A549 (cell line): ENCODE results near the gene ZNF860. TPM values are rescaled to one million over a fixed set of nuclear protein-coding genes. Genes with fewer than 3 reads are reported as not detected.

Experiments
- ATAC-seq, 2 experiments: fragments of 200-7000 bp in 1 of 2; fragments of >200 bp in 1 of 2; cut with Nextera tagmentation in 1 of 2; cut with Tn5 transposase in 1 of 2; 3 replicates each; pipeline versions ENCODE4 v1.8.0 to v1.9.1; 2018 to 2020; ENCODE audit warnings: mild to moderate bottlenecking in 1 of 2, moderate library complexity in 1 of 2
- CTCF ChIA-PET: fragments of 300-600 bp; sonication (Branson Sonifier 250); formaldehyde crosslinking; extraction: SDS; loops from one replicate; lab custom pipeline; 2021; ENCODE audit warnings: antibody characterized with exemption, inconsistent platforms; lab: Yijun Ruan, JAX
- POLR2A ChIA-PET: fragments of 350-600 bp; formaldehyde crosslinking; extraction: SDS; loops from one replicate; lab custom pipeline; 2021; ENCODE audit warnings: antibody characterized with exemption, inconsistent platforms; lab: Yijun Ruan, JAX
- DNase-seq, 2 experiments: peaks; one replicate each; pipeline versions ENCODE4 v3.0.0 to v3.0.0-alpha.2; 2011 to 2016; ENCODE audit warnings: low read depth in 1 of 2, low spot score in 1 of 2
- FAIRE-seq: peaks from 2 replicates; lab custom pipeline; 2011; peaks lifted over from hg19 to GRCh38; lab: Jason Lieb, UNC
- H3K27ac ChIP-seq, 2 experiments: fragments of >200 bp; sonication (Bioruptor Twin); formaldehyde crosslinking; 3 replicates each; pipeline ENCODE4 v1.5.1; 2016 to 2017
- H3K4me1 ChIP-seq: fragments of >200 bp; sonication (Bioruptor Twin); formaldehyde crosslinking; 3 replicates; pipeline ENCODE4 v1.6.1; 2016
- H3K4me2 ChIP-seq: fragments of >200 bp; sonication (Bioruptor Twin); formaldehyde crosslinking; 3 replicates; pipeline ENCODE4 v1.6.1; 2016
- H3K4me3 ChIP-seq: fragments of >200 bp; sonication (Bioruptor Twin); formaldehyde crosslinking; 3 replicates; pipeline ENCODE4 v1.5.1; 2016
- H3K9me3 ChIP-seq: fragments of >200 bp; sonication (Bioruptor Twin); formaldehyde crosslinking; 3 replicates; pipeline ENCODE4 v1.6.1; 2016
- ATOH8 ChIP-seq: fragments of 250-450 bp; sonication (Bioruptor Pico); IDR thresholded peaks from 2 replicates; pipeline ENCODE4 v1.5.0; 2020; ENCODE audit warnings: low read depth, mild to moderate bottlenecking, moderate library complexity
- CBX2 ChIP-seq: fragments of 200-600 bp; sonication (generic); IDR thresholded peaks from 2 replicates; pipeline ENCODE4 v1.6.1; 2016; ENCODE audit warnings: low read depth, mild to moderate bottlenecking, borderline replicate concordance
- CEBPB ChIP-seq, 2 experiments: fragments of >200 bp in 1 of 2; sonication (Bioruptor Twin) in 1 of 2; formaldehyde crosslinking in 1 of 2; IDR thresholded peaks; 2 replicates each; pipeline ENCODE4 v1.6.1; 2012 to 2016
- CHD2 ChIP-seq: fragments of 150-350 bp; IDR thresholded peaks from 2 replicates; pipeline ENCODE4 v1.6.1; 2014; ENCODE audit warnings: low read length; ENCODE audit not compliant: partially characterized antibody
- E2F6 ChIP-seq: IDR thresholded peaks from 2 replicates; pipeline ENCODE4 v1.6.1; 2012; ENCODE audit warnings: low read depth, borderline replicate concordance
- EHF ChIP-seq: fragments of 250-450 bp; sonication (Bioruptor Pico); IDR thresholded peaks from 2 replicates; pipeline ENCODE4 v1.5.0; 2020; ENCODE audit warnings: mild to moderate bottlenecking
- ESRRA ChIP-seq: fragments of 150-350 bp; IDR thresholded peaks from 2 replicates; pipeline ENCODE4 v1.6.1; 2014; ENCODE audit warnings: mild to moderate bottlenecking, low read length, borderline replicate concordance
- FOSB ChIP-seq: fragments of 250-450 bp; sonication (Bioruptor Pico); IDR thresholded peaks from 2 replicates; pipeline ENCODE4 v1.5.0; 2020; ENCODE audit warnings: mild to moderate bottlenecking, moderate library complexity
- HOXB13 ChIP-seq: fragments of 250-450 bp; sonication (Bioruptor Pico); IDR thresholded peaks from 2 replicates; pipeline ENCODE4 v1.5.0; 2020; ENCODE audit warnings: low read depth, mild to moderate bottlenecking, moderate library complexity
- JUN ChIP-seq, 2 experiments: fragments of >200 bp; sonication (Bioruptor Twin); formaldehyde crosslinking; IDR thresholded peaks; 2 replicates in 1 of 2; 3 replicates in 1 of 2; pipeline ENCODE4 v1.6.1; 2016 to 2017
- KDM1A ChIP-seq: fragments of 200-600 bp; sonication (generic); IDR thresholded peaks from 2 replicates; pipeline ENCODE4 v1.6.1; 2016; ENCODE audit warnings: low read depth, mild to moderate bottlenecking
- NR3C1 ChIP-seq: fragments of >200 bp; sonication (Bioruptor Twin); formaldehyde crosslinking; IDR thresholded peaks from 3 replicates; pipeline ENCODE4 v1.6.1; 2017
- PHF8 ChIP-seq: fragments of 200-600 bp; sonication (generic); IDR thresholded peaks from 2 replicates; pipeline ENCODE4 v1.6.1; 2016; ENCODE audit warnings: low read depth, mild to moderate bottlenecking, antibody characterized with exemption, moderate library complexity, borderline replicate concordance
- POLR2AphosphoS2 ChIP-seq: conservative IDR thresholded peaks from 2 replicates; pipeline ENCODE4 v1.6.1; 2012; ENCODE audit warnings: low read length, improper control_type of control experiment, inconsistent platforms
- RCOR1 ChIP-seq: fragments of 150-350 bp; IDR thresholded peaks from 2 replicates; pipeline ENCODE4 v1.6.1; 2014; ENCODE audit warnings: antibody characterized with exemption, low read length, low read depth
- REST ChIP-seq: fragments of 200-600 bp; sonication (generic); IDR thresholded peaks from 2 replicates; pipeline ENCODE4 v1.6.1; 2016; ENCODE audit warnings: antibody characterized with exemption, mild to moderate bottlenecking, moderate library complexity
- RFX5 ChIP-seq: fragments of 450-650 bp; IDR thresholded peaks from 2 replicates; pipeline ENCODE4 v1.7.1; 2014; ENCODE audit warnings: antibody characterized with exemption, mild to moderate bottlenecking, moderate library complexity
- SMC3 ChIP-seq: fragments of >200 bp; sonication (Bioruptor Twin); formaldehyde crosslinking; IDR thresholded peaks from 3 replicates; pipeline ENCODE4 v1.6.1; 2018; ENCODE audit warnings: inconsistent platforms
- TFCP2L1 ChIP-seq: fragments of 250-450 bp; sonication (Bioruptor Pico); IDR thresholded peaks from 2 replicates; pipeline ENCODE4 v1.5.0; 2021; ENCODE audit warnings: mild to moderate bottlenecking
- TP53 ChIP-seq: fragments of 250-450 bp; sonication (Bioruptor Pico); IDR thresholded peaks from 2 replicates; pipeline ENCODE4 v1.5.0; 2021; ENCODE audit warnings: mild to moderate bottlenecking, moderate library complexity
- USF2 ChIP-seq: fragments of 450-650 bp; IDR thresholded peaks from 2 replicates; pipeline ENCODE4 v1.6.1; 2014; ENCODE audit warnings: antibody characterized with exemption
- ZFP36 ChIP-seq: fragments of 450-650 bp; IDR thresholded peaks from 2 replicates; pipeline ENCODE4 v1.6.1; 2014; ENCODE audit warnings: borderline replicate concordance; ENCODE audit not compliant: partially characterized antibody
- ZNF302 ChIP-seq: fragments of 250-450 bp; sonication (Bioruptor Pico); IDR thresholded peaks from 2 replicates; pipeline ENCODE4 v1.9.0; 2021; ENCODE audit warnings: inconsistent platforms, mild to moderate bottlenecking, moderate library complexity
- WGBS: methylation state at CpG from one replicate; pipeline ENCODE4 v1.1.6; 2017; ENCODE audit errors: missing lambda C conversion rate; 5-methylcytosine and 5-hydroxymethylcytosine counted together
- polyA plus RNA-seq, 4 experiments: library from polyadenylated mRNA; depleted of rRNA in 3 of 4; stranded (reverse); fragments of >200 nt; fragmentation: RNase III in 1 of 4; extraction: RNeasy Plus Mini Kit Qiagen cat#74134 plus additional on column Dnase treatment in 1 of 4; gene quantifications; 2 replicates in 3 of 4; 3 replicates in 1 of 4; pipeline ENCODE4 v1.2.3, GENCODE V29; 2011 to 2017

ZNF860 gene
- polyA plus RNA-seq, 2 of the 4 experiments (the other 2 are of a cell fraction) = 1.3 to 2.4 TPM

- Histone ChIP-seq H3K4me2 (no peak overlapping the region), H3K4me3 (no peak overlapping the region), H3K4me1 (peaks cover 35% of the 10 kb centered on the region), H3K27ac (no peak overlapping the region), H3K9me3 (no peaks in the 10 kb centered on the region)
- FAIRE-seq = no peak
- CTCF ChIA-PET = interaction anchor here (1.4 to 1.9 kb wide), 2 partner anchors 11 to 45 kb away, joined by 4 read pairs; no protein-coding TSS in a partner anchor
- TF ChIP-seq E2F6 = no peak
- TF ChIP-seq CBX2 = no peak
- TF ChIP-seq ATOH8 = no peak
- TF ChIP-seq JUN (IDR thresholded peaks at IDR 0.05) = no peak
- no peak for TF ChIP-seq ESRRA
- TF ChIP-seq CEBPB (IDR thresholded peaks at IDR 0.05) = no peak
- TF ChIP-seq TP53 = no peak
- TF ChIP-seq NR3C1 = no peak
- no peak for TF ChIP-seq POLR2AphosphoS2
- TF ChIP-seq USF2 = no peak
- TF ChIP-seq CHD2 = no peak
- TF ChIP-seq RFX5 = no peak
- no peak for TF ChIP-seq EHF (CRISPR knock-in tag)
- no peak for TF ChIP-seq REST
- TF ChIP-seq ZFP36 = no peak
- no peak for TF ChIP-seq ZNF302 (CRISPR knock-in tag)
- no peak for TF ChIP-seq FOSB (CRISPR knock-in tag)
- POLR2A ChIA-PET = no interaction called here
- WGBS = 52% methylated on average over 5 of the region's 5 CpGs
- no peak for DNase-seq
- no peak for ATAC-seq
Measured at GRCh38 chr3:31974471-31974870, 7.1 kb upstream of the ZNF860 start.

- no peak for DNase-seq
- POLR2A ChIA-PET = no interaction called here
Measured at GRCh38 chr3:31974964-31975363, 6.6 kb upstream of the ZNF860 start.

More at GRCh38 chr3:31974964-31975363, 6.6 kb upstream of the ZNF860 start:
- H3K27ac ChIP-seq = no peak overlapping the region
- H3K4me2 ChIP-seq = no peak overlapping the region
- CTCF ChIA-PET = interaction anchor here (1.4 to 1.9 kb wide), 2 partner anchors 11 to 45 kb away, joined by 4 read pairs; no protein-coding TSS in a partner anchor
- ATAC-seq (no peak), FAIRE-seq (no peak)
- no peaks in the 10 kb centered on the region for H3K9me3 ChIP-seq
- TF ChIP-seq SMC3 (no peak), HOXB13 (CRISPR knock-in tag) (no peak), E2F6 (no peak), PHF8 (no peak), RCOR1 (no peak), REST (no peak), TFCP2L1 (CRISPR knock-in tag) (no peak), POLR2AphosphoS2 (no peak), KDM1A (no peak), ZFP36 (no peak)
- no peak overlapping the region for H3K4me3 ChIP-seq
- 90% methylated on average over 5 of the region's 5 CpGs for WGBS
- peaks cover 34% of the 10 kb centered on the region for H3K4me1 ChIP-seq
